Fibroblast of upper back skin (primary cell): Measurements from ENCODE around the gene HIF1AN.
"Not testable (repeated sequence)": the region's sequence is repeated elsewhere in the genome, so short reads cannot be mapped to it uniquely, and the experiment has no call there.

ENCODE experiments used
- DNase-seq: peaks from one replicate; pipeline ENCODE4 v3.0.0-alpha.2; 2013

Gene HIF1AN

DNA sequence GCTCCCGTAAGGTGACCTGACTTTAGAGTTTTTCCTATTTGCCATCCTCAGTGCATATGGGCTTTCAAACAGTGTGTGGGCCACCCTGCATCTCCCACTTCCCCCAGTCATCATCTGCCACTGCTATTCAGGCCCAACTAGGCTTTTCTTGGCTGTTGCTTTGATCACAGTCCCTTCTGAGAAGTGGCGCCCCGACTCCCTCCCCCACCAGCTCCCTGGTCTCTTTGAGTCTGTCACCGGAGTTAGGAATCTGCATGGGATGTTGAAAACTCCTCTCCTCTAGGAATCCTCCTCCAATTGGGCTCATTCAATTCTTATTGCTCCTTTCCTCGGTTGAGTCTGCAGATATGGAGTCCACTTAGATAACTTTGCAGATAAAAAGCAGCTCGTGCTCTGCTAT lies 32.1 kb downstream of the HIF1AN start:
- DNase-seq: no peak

DNA sequence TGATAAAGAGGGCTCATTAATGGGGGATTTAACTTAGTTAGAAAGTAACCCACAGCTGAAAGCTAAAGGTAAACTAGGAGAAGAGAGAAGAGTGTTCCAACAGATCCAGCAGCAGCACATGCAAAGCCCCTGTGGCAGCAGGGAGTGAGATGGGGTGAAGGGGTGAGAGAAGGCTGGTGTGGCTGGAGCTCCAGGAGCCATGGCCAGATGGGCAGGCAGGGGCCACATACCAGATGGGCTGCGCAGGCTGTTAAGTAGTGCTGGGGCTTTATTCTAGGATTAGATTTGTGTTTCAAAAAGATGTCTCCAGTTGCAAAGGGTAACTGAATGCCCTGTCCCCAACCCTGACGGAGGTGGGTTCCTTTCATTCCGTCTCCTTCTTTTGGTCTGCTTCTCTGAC lies 33.2 kb downstream of the HIF1AN start:
- no peak for DNase-seq

DNA sequence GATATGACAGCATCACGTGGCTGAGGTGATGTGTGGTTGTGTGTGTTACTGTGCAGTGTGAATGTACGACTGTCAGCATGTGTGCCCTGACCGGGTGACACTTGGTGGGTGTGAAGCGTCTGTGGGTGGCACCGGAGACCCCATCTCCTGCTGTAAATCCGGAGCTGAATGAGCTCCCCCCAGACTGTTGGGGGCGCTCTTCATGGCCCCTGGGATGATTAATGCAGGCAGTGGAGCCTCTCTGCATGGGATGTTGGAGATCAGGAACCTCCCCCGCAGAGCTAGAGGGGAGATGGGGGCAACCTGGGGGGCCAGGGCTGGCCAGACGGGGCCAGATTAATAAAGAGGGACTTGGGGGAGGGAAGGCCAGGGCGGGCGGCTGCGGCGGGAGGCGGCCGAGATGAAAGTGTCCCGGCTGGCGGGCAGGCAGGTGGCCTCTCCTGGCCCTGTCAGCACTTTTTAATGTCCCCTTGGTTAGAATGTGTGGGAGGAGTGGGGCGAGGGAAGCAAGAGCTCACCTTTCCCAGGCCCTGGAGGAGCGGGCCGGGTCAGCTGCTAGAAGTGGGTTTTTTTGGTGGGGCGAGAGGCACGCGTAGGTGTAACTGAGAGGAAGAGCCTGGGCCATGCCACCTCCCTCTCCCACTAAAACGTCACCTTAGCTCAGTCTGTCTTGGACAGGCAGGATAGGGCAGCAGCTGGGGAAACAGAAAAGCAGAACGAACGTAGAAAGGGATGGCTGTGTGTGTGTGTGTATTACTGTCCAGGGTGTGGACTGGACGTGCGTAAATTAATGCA lies 34.1 kb downstream of the HIF1AN start:
- no peak for DNase-seq

DNA sequence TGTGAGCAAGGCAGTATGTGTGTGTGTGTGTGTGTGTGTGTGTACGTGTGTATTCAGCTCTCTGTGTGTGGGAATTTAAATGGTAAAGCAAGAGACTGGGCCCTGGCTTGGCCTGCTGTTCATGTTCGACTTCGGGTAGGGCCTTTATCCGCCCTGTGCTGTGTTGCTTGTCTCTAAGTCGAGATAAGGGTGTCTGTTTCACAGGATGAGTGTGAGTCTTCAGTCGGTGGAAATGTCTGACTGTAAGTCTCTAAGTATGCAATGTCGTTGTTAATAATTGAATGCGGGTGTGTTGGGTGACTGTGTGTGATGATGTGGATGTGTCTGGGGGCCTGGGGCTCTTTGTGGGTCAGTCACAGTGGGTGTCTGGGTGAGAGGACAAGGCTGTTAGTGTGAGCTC lies 34.8 kb downstream of the HIF1AN start:
- no peak for DNase-seq

DNA sequence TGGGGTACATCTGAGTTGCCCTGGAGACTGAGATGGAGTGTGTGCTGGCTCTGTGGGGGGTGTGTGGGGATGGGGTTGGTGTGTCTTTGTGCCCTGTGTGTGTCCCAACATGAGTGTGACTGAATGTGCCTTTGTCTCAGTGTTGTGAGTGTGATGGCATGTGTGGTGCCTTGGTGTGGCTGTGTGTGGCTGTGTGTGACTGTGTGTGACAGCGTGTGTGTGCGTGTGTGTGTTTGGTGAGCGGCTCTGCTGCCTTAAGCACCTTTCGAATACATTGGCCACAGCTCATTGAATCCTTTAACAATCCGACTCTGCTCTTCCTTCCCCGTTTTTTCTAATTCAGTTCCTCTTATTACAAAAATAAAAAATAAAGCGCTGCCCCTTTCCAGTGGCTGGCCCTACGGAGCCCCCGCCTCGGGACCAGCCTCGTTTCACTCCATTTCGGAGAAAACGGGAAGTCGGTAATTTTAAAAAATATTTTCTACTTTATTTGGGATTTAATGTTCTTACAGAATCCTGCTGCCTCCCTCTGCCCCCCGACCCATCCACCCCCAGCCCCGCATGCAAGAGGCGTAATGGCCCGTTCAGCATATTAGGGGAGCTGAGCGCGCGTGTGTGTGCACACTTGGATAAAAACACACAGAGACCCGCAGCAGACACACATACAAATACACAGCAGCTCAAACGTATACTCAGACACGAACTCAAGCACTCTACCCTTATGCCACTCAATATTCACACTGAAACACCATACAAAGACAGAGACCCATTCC lies 35.5 kb downstream of the HIF1AN start:
- no peak for DNase-seq

DNA sequence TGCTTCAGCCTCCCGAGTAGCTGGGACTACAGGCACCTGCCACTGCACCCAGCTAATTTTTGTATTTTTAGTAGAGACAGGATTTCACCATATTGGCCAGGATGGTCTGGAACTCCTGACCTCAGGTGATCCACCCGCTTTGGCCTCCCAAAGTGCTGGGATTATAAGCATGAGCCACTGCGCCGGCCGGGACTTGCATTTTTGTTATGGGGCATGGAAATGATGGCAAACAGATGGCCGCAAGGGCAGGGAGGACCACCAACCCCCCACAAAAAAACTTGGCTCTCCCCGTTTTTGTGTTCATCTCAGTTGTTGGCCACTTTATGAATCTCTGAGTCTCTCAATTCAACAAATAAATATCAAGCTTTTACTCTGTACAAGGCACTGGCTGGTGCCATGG lies 39.4 kb downstream of the HIF1AN start:
- not testable (repeated sequence) for DNase-seq

DNA sequence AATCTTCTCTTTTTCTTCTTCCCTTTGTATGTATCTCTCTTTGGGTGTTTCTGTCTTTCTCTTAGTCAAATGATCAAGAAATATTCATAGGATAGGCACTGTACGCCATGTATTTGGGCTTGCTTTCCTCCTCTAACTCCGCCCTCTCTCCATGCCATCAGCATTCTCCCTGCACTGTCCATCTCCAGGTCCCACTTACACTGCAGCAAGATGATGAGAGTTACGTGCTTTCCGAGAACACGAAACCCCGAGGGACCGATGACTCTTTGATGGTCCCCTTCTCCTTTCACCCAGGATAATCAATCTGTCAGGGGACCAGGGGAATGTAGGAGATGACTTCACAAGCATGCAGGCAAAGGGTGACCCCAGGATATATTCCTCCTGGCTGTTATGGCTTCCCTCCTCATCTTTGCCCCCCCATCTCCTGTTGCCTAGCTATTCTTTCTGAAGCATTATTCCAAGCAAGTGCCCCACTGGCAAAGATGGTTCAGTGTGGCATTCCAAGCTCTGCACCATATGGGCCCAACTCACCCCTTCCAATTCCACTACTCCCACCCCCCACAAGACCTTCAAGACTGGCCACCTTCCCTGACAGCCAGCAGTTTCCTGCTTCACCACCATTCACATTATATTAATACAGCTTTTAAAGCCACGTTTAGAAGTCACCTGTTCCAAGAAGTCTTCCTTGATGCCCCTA lies 40.0 kb downstream of the HIF1AN start:
- no peak for DNase-seq

DNA sequence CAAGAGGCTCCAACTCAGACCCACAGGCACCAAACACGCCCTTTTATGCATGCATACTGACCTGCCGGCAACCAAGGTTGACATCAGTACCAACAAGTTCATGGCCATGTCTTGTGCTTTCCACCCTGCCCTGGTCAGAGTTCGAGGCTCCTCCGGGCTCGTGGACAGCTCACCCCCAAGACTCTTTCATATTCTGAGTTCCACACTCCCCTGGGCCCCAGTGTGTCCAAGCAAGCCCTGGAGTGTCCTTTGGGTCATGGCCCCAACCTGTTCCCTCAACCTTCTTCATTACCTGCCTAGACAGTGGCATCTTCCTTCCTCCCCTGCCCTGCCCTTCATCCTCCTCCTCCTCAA lies 40.5 kb downstream of the HIF1AN start:
- DNase-seq: no peak

DNA sequence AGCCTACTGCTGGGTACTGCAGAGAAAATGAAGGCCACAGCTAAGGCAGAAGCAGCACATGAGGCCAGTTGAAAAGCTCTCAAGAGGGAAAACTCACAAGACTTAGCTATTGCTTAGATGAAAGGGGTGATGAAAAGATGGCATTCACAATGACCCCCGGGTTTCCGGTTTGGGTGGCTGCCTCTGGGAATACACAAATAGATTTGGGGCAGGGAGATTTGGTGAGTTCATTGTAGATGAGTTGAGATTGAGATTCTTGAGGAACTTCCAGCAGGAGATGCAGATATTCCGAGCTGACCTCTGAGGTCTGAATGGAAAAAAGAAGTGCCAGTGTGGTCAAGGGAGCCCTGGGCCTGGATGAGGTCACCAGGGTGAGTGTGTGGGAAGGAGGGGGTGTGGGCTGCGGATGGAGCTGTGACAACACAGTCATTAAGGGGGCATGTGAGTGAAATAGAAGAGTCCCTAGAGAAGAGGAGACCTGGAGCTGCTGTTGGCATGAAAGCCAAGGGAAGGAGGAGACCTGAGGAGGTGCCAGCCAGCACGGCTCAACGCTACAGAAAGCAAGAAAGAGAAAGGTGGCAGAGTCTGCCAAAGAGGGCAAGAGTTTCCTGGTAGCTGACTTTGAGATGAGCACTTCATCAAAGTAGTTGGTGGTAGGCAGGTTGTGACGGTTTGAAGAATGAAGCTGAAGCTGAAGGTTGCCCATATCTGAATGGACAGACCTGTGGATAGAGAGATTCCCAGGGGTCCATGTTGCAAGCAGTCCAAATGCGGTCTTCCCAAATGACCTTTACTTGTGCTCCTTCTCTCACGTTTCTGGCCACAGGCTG lies 43.7 kb downstream of the HIF1AN start:
- no peak for DNase-seq

DNA sequence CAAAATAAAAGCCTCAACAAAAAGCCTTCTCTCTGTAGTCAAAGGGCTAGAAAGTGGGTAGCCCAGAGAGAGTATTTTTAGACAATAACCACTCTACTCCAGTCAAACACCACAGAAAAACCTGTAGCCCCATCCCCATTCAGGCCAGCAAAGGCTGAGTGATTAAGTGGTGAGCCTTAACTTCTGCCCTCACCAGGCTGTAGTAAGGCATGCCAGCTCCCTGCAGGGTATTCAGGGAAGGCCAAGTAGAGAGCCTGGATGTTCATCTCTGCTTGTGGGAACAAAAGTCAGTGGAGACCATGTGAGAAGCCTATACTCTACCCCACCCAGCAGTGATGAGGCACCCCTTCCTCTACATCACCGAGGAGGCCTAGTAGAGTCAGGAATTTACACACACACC lies 51.2 kb downstream of the HIF1AN start:
- no peak for DNase-seq

DNA sequence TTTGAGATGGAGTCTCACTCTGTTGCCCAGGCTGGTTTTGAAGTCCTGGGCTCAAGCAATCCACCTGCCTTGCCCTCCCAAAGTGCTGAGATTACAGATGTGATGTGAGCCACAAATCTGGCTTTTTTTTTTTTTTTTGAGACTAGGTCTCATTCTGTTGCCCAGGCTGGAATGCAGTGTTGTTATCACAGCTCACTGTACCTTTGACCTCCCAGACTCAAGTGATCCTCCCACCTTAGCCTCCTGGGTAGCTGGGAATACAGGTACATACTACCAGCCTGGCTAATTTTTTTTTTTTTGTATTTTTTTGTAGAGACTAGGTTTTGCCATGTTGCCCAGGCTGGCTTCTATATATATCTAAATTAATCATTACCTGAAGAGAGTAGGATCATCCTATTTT lies 62.4 kb downstream of the HIF1AN start:
- DNase-seq: no peak

DNA sequence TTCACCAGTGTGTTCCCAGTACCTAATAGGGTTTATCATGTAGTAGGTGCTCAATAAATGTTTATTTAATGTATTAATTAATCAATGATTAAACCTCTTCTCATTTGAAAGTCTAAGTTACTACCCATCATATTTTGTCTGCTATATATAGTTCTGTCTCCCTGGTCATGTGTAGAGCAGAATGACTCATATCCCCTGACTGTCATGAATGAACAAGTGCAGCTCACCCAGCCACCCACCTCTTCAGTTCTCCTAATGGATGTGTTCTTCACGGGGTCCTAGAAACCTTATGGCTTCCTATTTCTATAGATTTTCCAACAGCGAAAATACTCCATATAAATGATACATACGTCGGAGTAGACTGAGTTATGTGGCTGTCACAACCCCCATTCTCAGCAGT lies 64.5 kb downstream of the HIF1AN start:
- no peak for DNase-seq

DNA sequence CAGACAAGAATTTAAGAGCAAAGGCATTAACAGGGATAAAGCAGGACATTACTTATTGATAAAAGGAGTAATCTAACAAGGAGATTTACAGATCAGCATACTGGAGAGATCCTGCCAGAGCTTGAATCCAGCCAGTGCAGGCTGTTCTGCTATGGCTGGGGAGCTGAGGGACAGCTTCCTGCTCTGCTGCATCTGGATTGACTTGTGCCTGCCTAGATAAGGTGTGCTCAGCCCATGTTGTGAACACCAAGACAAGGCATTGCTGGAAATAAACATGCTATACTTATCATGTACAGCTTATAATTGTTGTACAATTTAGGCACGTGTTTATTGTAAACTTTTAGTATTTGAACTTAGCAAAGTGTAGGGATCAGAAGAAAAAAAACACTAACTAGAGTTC lies 71.7 kb downstream of the HIF1AN start:
- no peak for DNase-seq
